H1 (cell line): ENCODE data around the gene SCRN1. TPM values are rescaled to one million over a fixed set of nuclear protein-coding genes. Genes with fewer than 3 reads are reported as not detected.

Experiments
- ATF3 ChIP-seq: IDR thresholded peaks from 2 replicates; pipeline ENCODE4 v1.6.1; 2011; ENCODE audit warnings: low read depth, mild to moderate bottlenecking, low read length; ENCODE audit not compliant: insufficient read depth
- CHD7 ChIP-seq: fragments of 300-600 bp; sonication (generic); IDR thresholded peaks from 2 replicates; pipeline ENCODE4 v1.7.1; 2012; ENCODE audit warnings: low read length, moderate library complexity, mild to moderate bottlenecking, inconsistent platforms; ENCODE audit not compliant: insufficient replicate concordance
- KDM4A ChIP-seq: IDR thresholded peaks from one replicate; pipeline ENCODE4 v1.7.1; 2012; ENCODE audit warnings: low read depth, mild to moderate bottlenecking, moderate library complexity, low read length, inconsistent platforms; ENCODE audit not compliant: severe bottlenecking
- NRF1 ChIP-seq: IDR thresholded peaks from 2 replicates; pipeline ENCODE4 v1.6.1; 2011; ENCODE audit warnings: mild to moderate bottlenecking, low read depth, low read length, improper control_type of control experiment
- SIRT6 ChIP-seq: IDR thresholded peaks from one replicate; pipeline ENCODE4 v1.7.1; 2012; ENCODE audit warnings: low read length, inconsistent platforms
- SRF ChIP-seq: IDR thresholded peaks from 2 replicates; pipeline ENCODE4 v1.6.1; 2011; ENCODE audit warnings: mild to moderate bottlenecking, low read depth, low read length, moderate library complexity
- TCF12 ChIP-seq: IDR thresholded peaks from 2 replicates; pipeline ENCODE4 v1.6.1; 2011; ENCODE audit warnings: low read depth, mild to moderate bottlenecking, low read length
- polyA plus RNA-seq, 7 experiments: library from polyadenylated mRNA; depleted of rRNA in 3 of 7; stranded (reverse) in 5 of 7; unstranded in 2 of 7; fragments of >200 nt in 5 of 7; fragments of 200-250 nt in 2 of 7; gene quantifications; 1 replicate in 5 of 7; 2 replicates in 1 of 7; 4 replicates in 1 of 7; pipeline versions ENCODE4 v1.2.1 to v1.2.3, GENCODE V29; 2011 to 2013; ENCODE audit warnings: missing spikeins in 2 of 7, mixed read lengths in 2 of 7
- total RNA-seq: library from RNA; stranded (reverse); fragmentation: NEBNext Ultra II Directional; extraction: Animal tissue kit (Norgen Biotek cat#: 25700); gene quantifications from 2 replicates; pipeline ENCODE4 v1.2.1, GENCODE V29; 2021
- TF ChIP-seq, protein P1 (sequence below), 3 experiments: IDR thresholded peaks; 1 replicate in 2 of 3; 2 replicates in 1 of 3; pipeline versions ENCODE4 v1.5.1 to v1.6.1; 2011; ENCODE audit warnings: low read length in 3 of 3, mild to moderate bottlenecking in 3 of 3, inconsistent platforms in 2 of 3, low read depth in 1 of 3, moderate library complexity in 1 of 3; ENCODE audit not compliant: insufficient read depth in 1 of 3; ENCODE audit errors: control extremely low read depth in 1 of 3

SCRN1 gene
- total and polyA plus RNA-seq, 2 of the 8 experiments (the other 6 are each of a cell fraction or from before 2014, with no cell fraction given), result 36.0 to 75.8 TPM

DNA sequence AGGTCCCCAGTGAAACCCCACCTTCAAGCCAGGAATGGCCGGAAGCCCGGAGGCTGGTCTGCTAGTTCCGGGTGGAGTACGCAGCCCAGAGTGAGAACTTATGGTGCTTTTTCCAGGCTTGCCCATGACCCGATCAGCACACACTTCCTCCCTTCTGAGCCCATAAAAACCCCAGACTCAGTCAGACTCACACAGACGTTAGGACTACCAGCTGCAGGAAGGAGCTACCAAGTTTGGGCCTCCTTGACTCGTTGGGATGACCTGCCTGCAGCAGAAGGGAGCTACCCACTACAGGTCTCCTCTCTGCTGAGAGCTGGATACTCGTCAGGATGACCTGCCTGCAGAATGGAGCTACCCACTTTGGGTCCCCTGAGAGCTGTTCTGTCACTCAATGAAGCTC, 39.1 kb downstream of the SCRN1 start (continued):
- TF ChIP-seq ATF3, result no peak
- no peak for TF ChIP-seq CHD7
- no peak for TF ChIP-seq NRF1
- no peak for TF ChIP-seq KDM4A
- no peak for TF ChIP-seq SRF
- TF ChIP-seq TCF12, result no peak
- no peak for TF ChIP-seq SIRT6
- TF ChIP-seq, protein P1, sequence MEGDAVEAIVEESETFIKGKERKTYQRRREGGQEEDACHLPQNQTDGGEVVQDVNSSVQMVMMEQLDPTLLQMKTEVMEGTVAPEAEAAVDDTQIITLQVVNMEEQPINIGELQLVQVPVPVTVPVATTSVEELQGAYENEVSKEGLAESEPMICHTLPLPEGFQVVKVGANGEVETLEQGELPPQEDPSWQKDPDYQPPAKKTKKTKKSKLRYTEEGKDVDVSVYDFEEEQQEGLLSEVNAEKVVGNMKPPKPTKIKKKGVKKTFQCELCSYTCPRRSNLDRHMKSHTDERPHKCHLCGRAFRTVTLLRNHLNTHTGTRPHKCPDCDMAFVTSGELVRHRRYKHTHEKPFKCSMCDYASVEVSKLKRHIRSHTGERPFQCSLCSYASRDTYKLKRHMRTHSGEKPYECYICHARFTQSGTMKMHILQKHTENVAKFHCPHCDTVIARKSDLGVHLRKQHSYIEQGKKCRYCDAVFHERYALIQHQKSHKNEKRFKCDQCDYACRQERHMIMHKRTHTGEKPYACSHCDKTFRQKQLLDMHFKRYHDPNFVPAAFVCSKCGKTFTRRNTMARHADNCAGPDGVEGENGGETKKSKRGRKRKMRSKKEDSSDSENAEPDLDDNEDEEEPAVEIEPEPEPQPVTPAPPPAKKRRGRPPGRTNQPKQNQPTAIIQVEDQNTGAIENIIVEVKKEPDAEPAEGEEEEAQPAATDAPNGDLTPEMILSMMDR (IDR thresholded peaks at IDR 0.05; ENCODE audit: control extremely low read depth in 1 of 3, insufficient read depth in 1 of 3, low read depth in 1 of 3, low read length in 3 of 3), result no peak
